Neural cell (in vitro differentiated cells): ENCODE measurements around the gene NKAIN4. TPM values are rescaled to one million over a fixed set of nuclear protein-coding genes. Genes with fewer than 3 reads are reported as not detected.

Source experiments
- H2AFZ ChIP-seq: fragments of 200-600, 300-800 bp; sonication (generic), shearing (Covaris generic); 2 replicates; pipeline ENCODE4 v1.6.0; 2014; ENCODE audit warnings: low read depth, mild to moderate bottlenecking, antibody characterized with exemption, low read length, moderate library complexity
- H3F3A ChIP-seq: fragments of 200-600 bp; shearing (Covaris generic); 2 replicates; pipeline ENCODE4 v1.6.1; 2016; ENCODE audit warnings: mild to moderate bottlenecking, moderate library complexity, mixed read lengths, antibody characterized with exemption, low read length; ENCODE audit not compliant: insufficient read depth, poor library complexity, severe bottlenecking
- H3K27ac ChIP-seq: fragments of 200-600, 300-800 bp; sonication (generic), shearing (Covaris generic); 2 replicates; pipeline ENCODE4 v1.5.1; 2014; ENCODE audit warnings: mild to moderate bottlenecking, low read length, moderate library complexity
- H3K27me3 ChIP-seq: fragments of 300-800, 200-600 bp; sonication (generic), shearing (Covaris generic); 2 replicates; pipeline ENCODE4 v1.6.0; 2014; ENCODE audit warnings: mild to moderate bottlenecking, low read depth, low read length, moderate library complexity; ENCODE audit not compliant: insufficient read depth
- H3K36me3 ChIP-seq: fragments of 300-800, 200-600 bp; sonication (generic), shearing (Covaris generic); 2 replicates; pipeline ENCODE4 v1.5.1; 2014; ENCODE audit warnings: mild to moderate bottlenecking, antibody characterized with exemption, low read length, moderate library complexity; ENCODE audit not compliant: insufficient read depth
- H3K4me2 ChIP-seq: fragments of 300-800, 200-600 bp; sonication (generic), shearing (Covaris generic); 2 replicates; pipeline ENCODE4 v1.6.0; 2014; ENCODE audit warnings: mild to moderate bottlenecking, low read length
- H3K4me3 ChIP-seq: fragments of 300-800, 200-600 bp; sonication (generic), shearing (Covaris generic); 2 replicates; pipeline ENCODE4 v1.5.1; 2014; ENCODE audit warnings: mild to moderate bottlenecking, low read length, moderate library complexity
- H3K79me2 ChIP-seq: fragments of 200-600 bp; shearing (Covaris generic); replicated peaks from 2 replicates; pipeline ENCODE4 v1.6.0; 2014; ENCODE audit warnings: mild to moderate bottlenecking, low read length, moderate library complexity; ENCODE audit not compliant: insufficient read depth
- H3K9ac ChIP-seq: fragments of 300-800, 200-600 bp; sonication (generic), shearing (Covaris generic); 2 replicates; pipeline ENCODE4 v1.6.1; 2016; ENCODE audit warnings: mild to moderate bottlenecking, low read length, mixed read lengths
- H3K9me2 ChIP-seq: fragments of 200-600 bp; shearing (Covaris generic); 2 replicates; pipeline ENCODE4 v1.6.1; 2016; ENCODE audit warnings: mild to moderate bottlenecking, low read length, mixed read lengths; ENCODE audit not compliant: insufficient read depth
- H3K9me3 ChIP-seq: fragments of 200-600, 300-800 bp; sonication (generic), shearing (Covaris generic); 2 replicates; pipeline ENCODE4 v1.6.1; 2016; ENCODE audit warnings: mild to moderate bottlenecking, mixed run types, low read length, moderate library complexity, mixed read lengths
- H4K20me1 ChIP-seq: fragments of 200-600 bp; shearing (Covaris generic); 2 replicates; pipeline ENCODE4 v1.6.1; 2016; ENCODE audit warnings: mild to moderate bottlenecking, mixed run types; ENCODE audit not compliant: insufficient read depth
- CTCF ChIP-seq: fragments of 450-650 bp; IDR thresholded peaks from 2 replicates; pipeline ENCODE4 v1.5.1; 2014; ENCODE audit warnings: antibody characterized with exemption, mild to moderate bottlenecking, moderate library complexity; ENCODE audit not compliant: poor library complexity, severe bottlenecking
- EP300 ChIP-seq: fragments of 450-650 bp; conservative IDR thresholded peaks from 2 replicates; pipeline ENCODE4 v1.6.1; 2014; ENCODE audit warnings: antibody characterized with exemption, mild to moderate bottlenecking, moderate library complexity; ENCODE audit not compliant: poor library complexity, severe bottlenecking
- EZH2 ChIP-seq: fragments of 200-600, 300-800 bp; shearing (Covaris generic), sonication (generic); IDR thresholded peaks from 2 replicates; pipeline ENCODE4 v1.6.1; 2014; ENCODE audit warnings: antibody characterized with exemption, low read length, borderline replicate concordance, mild to moderate bottlenecking; ENCODE audit not compliant: insufficient read depth, poor library complexity, severe bottlenecking
- MXI1 ChIP-seq: fragments of 450-650 bp; conservative IDR thresholded peaks from 2 replicates; pipeline ENCODE4 v1.6.1; 2014; ENCODE audit warnings: antibody characterized with exemption, mild to moderate bottlenecking; ENCODE audit not compliant: poor library complexity, severe bottlenecking
- POLR2AphosphoS5 ChIP-seq: IDR thresholded peaks from 2 replicates; pipeline ENCODE4 v1.6.1; 2012
- RAD21 ChIP-seq: fragments of 450-650 bp; conservative IDR thresholded peaks from 2 replicates; pipeline ENCODE4 v1.6.1; 2014; ENCODE audit warnings: antibody characterized with exemption, mild to moderate bottlenecking, moderate library complexity
- REST ChIP-seq: IDR thresholded peaks from 2 replicates; pipeline ENCODE4 v1.6.1; 2012; ENCODE audit warnings: borderline replicate concordance
- SMC3 ChIP-seq: fragments of 450-650 bp; conservative IDR thresholded peaks from 2 replicates; pipeline ENCODE4 v1.6.1; 2014; ENCODE audit warnings: antibody characterized with exemption, mild to moderate bottlenecking, moderate library complexity; ENCODE audit not compliant: poor library complexity
- TAF1 ChIP-seq: IDR thresholded peaks from 2 replicates; pipeline ENCODE4 v1.6.1; 2012; ENCODE audit warnings: low read depth
- polyA plus RNA-seq: library from polyadenylated mRNA; depleted of rRNA; stranded (reverse); fragments of >200 nt; gene quantifications from 2 replicates; pipeline ENCODE4 v1.2.3, GENCODE V29; 2014

The NKAIN4 gene
- polyA plus RNA-seq, 1 donor from 2014 or later, result 11.2 TPM

- Histone ChIP-seq H3K27me3 (no peaks in the 10 kb centered on the region), H3K9me2 (no peaks in the 10 kb centered on the region), H3K4me2 (no peak overlapping the region), H3K9ac (no peak overlapping the region), H3K9me3 (no peaks in the 10 kb centered on the region), H2AFZ (no peak overlapping the region), H3K4me3 (no peak overlapping the region), H3F3A (no peaks in the 10 kb centered on the region), H4K20me1 (no peaks in the 10 kb centered on the region), H3K27ac (no peak overlapping the region), H3K79me2 (no peaks in the 10 kb centered on the region), H3K36me3 (no peaks in the 10 kb centered on the region)
- TF ChIP-seq EZH2 (no peak), TAF1 (no peak), EP300 (no peak), SMC3 (no peak), POLR2AphosphoS5 (no peak), REST (no peak), CTCF (no peak), MXI1 (no peak), RAD21 (no peak)
Observed at GRCh38 chr20:63283397-63284082, 29.3 kb upstream of the NKAIN4 start.

- no peaks in the 10 kb centered on the region for H3K9me3 ChIP-seq
- no peaks in the 10 kb centered on the region for H3K9me2 ChIP-seq
- no peak overlapping the region for H3K4me3 ChIP-seq
- H4K20me1 ChIP-seq, result no peaks in the 10 kb centered on the region
- no peak overlapping the region for H3K9ac ChIP-seq
- no peak for TF ChIP-seq CTCF
- TF ChIP-seq SMC3, result no peak
- no peak for TF ChIP-seq RAD21
- TF ChIP-seq TAF1, result no peak
- TF ChIP-seq EZH2, result no peak
- no peak for TF ChIP-seq MXI1
- TF ChIP-seq EP300, result no peak
- TF ChIP-seq POLR2AphosphoS5, result no peak
- no peak for TF ChIP-seq REST
- no peaks in the 10 kb centered on the region for H3F3A ChIP-seq
- no peaks in the 10 kb centered on the region for H3K36me3 ChIP-seq
- H3K27me3 ChIP-seq, result no peaks in the 10 kb centered on the region
- no peak overlapping the region for H3K4me2 ChIP-seq
- no peaks in the 10 kb centered on the region for H3K79me2 ChIP-seq
- H3K27ac ChIP-seq, result no peak overlapping the region
- no peak overlapping the region for H2AFZ ChIP-seq
Observed at GRCh38 chr20:63282946-63283345, 28.7 kb upstream of the NKAIN4 start.
